PC-3 (cell line): Measurements from ENCODE around the gene NOL4L.

ENCODE experiments used
- CTCF ChIP-seq: fragments of 300-600 bp; sonication (generic); conservative IDR thresholded peaks from 2 replicates; pipeline ENCODE4 v1.5.1; 2017; ENCODE audit warnings: antibody characterized with exemption, low read depth, mild to moderate bottlenecking, low read length
- EZH2 ChIP-seq: fragments of 300-600 bp; sonication (generic); IDR thresholded peaks from one replicate; pipeline ENCODE4 v1.6.1; 2017; ENCODE audit warnings: antibody characterized with exemption, mild to moderate bottlenecking, low read length; ENCODE audit not compliant: unreplicated experiment
- EZH2phosphoT487 ChIP-seq: fragments of 300-600 bp; sonication (generic); IDR thresholded peaks from 2 replicates; pipeline ENCODE4 v1.6.1; 2018; ENCODE audit warnings: mild to moderate bottlenecking, antibody characterized with exemption, low read length, borderline replicate concordance

GRCh38 chr20:32589769-32590168, 4.6 kb upstream of the NOL4L start:
- no peak for TF ChIP-seq CTCF
- no peak for TF ChIP-seq EZH2phosphoT487
- no peak for TF ChIP-seq EZH2
